WTC11 (cell line): ENCODE data around the gene KIAA1210. TPM values are rescaled to one million over a fixed set of nuclear protein-coding genes. Genes with fewer than 3 reads are reported as not detected.

Experiments
- ATAC-seq: fragments of 200-7000 bp; cut with Tn5 transposase; 2 replicates; pipeline ENCODE4 v1.10.0; 2021; ENCODE audit warnings: mild to moderate bottlenecking, moderate library complexity
- CTCF ChIA-PET: fragments of 300-600 bp; sonication (Branson Sonifier 250); formaldehyde crosslinking; loops from one replicate; lab custom pipeline; 2021; ENCODE audit warnings: antibody characterized with exemption; lab: Charles Lee
- POLR2A ChIA-PET: fragments of 350-600 bp; sonication (Branson Sonifier 250); formaldehyde crosslinking; loops from one replicate; lab custom pipeline; 2021; ENCODE audit warnings: antibody characterized with exemption; lab: Charles Lee
- DNase-seq: peaks from one replicate; pipeline ENCODE4 v3.0.0; 2021; ENCODE audit warnings: low spot score
- H3K27ac Mint-ChIP-seq: 2 replicates; pipeline ENCODE4 v1.8.0; 2021; ENCODE audit warnings: mixed read lengths
- H3K27me3 Mint-ChIP-seq: 2 replicates; pipeline ENCODE4 v1.8.0; 2021; ENCODE audit warnings: low read depth, mild to moderate bottlenecking, moderate library complexity, mixed read lengths
- H3K36me3 Mint-ChIP-seq: 2 replicates; pipeline ENCODE4 v1.8.0; 2021; ENCODE audit warnings: mixed read lengths
- H3K4me1 Mint-ChIP-seq: 2 replicates; pipeline ENCODE4 v1.8.0; 2022; ENCODE audit warnings: mixed read lengths
- H3K4me3 Mint-ChIP-seq: 2 replicates; pipeline ENCODE4 v1.8.0; 2021; ENCODE audit warnings: mild to moderate bottlenecking, moderate library complexity, mixed read lengths
- H3K9me3 Mint-ChIP-seq: 2 replicates; pipeline ENCODE4 v1.8.0; 2021; ENCODE audit warnings: mixed read lengths
- GRHL2 ChIP-seq: fragments of 250-450 bp; sonication (Bioruptor Pico); IDR thresholded peaks from 2 replicates; pipeline ENCODE4 v1.8.0; 2022; ENCODE audit warnings: mild to moderate bottlenecking, moderate library complexity; ENCODE audit not compliant: insufficient replicate concordance, severe bottlenecking
- HMGA2 ChIP-seq: fragments of 250-450 bp; sonication (Bioruptor Pico); IDR thresholded peaks from 2 replicates; pipeline ENCODE4 v1.4.0; 2021; ENCODE audit warnings: mild to moderate bottlenecking, moderate library complexity
- MXD4 ChIP-seq: fragments of 250-450 bp; sonication (Bioruptor Pico); IDR thresholded peaks from 2 replicates; pipeline ENCODE4 v1.8.0; 2021; ENCODE audit warnings: mild to moderate bottlenecking, moderate library complexity, borderline replicate concordance
- PRRX2 ChIP-seq: fragments of 250-450 bp; sonication (Bioruptor Pico); IDR thresholded peaks from 2 replicates; pipeline ENCODE4 v1.8.0; 2021; ENCODE audit warnings: mild to moderate bottlenecking
- total RNA-seq: library from RNA; stranded (reverse); gene quantifications from 3 replicates; pipeline ENCODE4 v1.2.3, GENCODE V29; 2021
- TF ChIP-seq, protein P1 (sequence below): sonication (generic); formaldehyde crosslinking; conservative IDR thresholded peaks from 2 replicates; pipeline ENCODE4 v1.8.1; 2023; ENCODE audit warnings: mild to moderate bottlenecking, low read depth, missing genetic modification reagents, moderate library complexity
- TF ChIP-seq, protein P2 (sequence below): sonication (generic); formaldehyde crosslinking; IDR thresholded peaks from 2 replicates; pipeline ENCODE4 v1.8.0; 2023; ENCODE audit warnings: mild to moderate bottlenecking, missing genetic modification reagents
- TF ChIP-seq, protein P3 (sequence below): sonication (generic); formaldehyde crosslinking; IDR thresholded peaks from 2 replicates; pipeline ENCODE4 v1.8.1; 2023; ENCODE audit warnings: mild to moderate bottlenecking, missing genetic modification reagents, moderate library complexity
- TF ChIP-seq, protein P4 (sequence below): sonication (generic); formaldehyde crosslinking; IDR thresholded peaks from 2 replicates; pipeline ENCODE4 v1.8.0; 2022; ENCODE audit warnings: mild to moderate bottlenecking, missing genetic modification reagents
- TF ChIP-seq, protein P5 (sequence below): sonication (generic); formaldehyde crosslinking; IDR thresholded peaks from 2 replicates; pipeline ENCODE4 v1.8.0; 2022; ENCODE audit warnings: mild to moderate bottlenecking, missing genetic modification reagents
- TF ChIP-seq, protein P6 (sequence below): fragments of 250-450 bp; sonication (Bioruptor Pico); conservative IDR thresholded peaks from 2 replicates; pipeline ENCODE4 v1.9.0; 2021; ENCODE audit warnings: mild to moderate bottlenecking

Gene KIAA1210
- total RNA-seq, 1 experiment from 2014 or later = not detected

DNA sequence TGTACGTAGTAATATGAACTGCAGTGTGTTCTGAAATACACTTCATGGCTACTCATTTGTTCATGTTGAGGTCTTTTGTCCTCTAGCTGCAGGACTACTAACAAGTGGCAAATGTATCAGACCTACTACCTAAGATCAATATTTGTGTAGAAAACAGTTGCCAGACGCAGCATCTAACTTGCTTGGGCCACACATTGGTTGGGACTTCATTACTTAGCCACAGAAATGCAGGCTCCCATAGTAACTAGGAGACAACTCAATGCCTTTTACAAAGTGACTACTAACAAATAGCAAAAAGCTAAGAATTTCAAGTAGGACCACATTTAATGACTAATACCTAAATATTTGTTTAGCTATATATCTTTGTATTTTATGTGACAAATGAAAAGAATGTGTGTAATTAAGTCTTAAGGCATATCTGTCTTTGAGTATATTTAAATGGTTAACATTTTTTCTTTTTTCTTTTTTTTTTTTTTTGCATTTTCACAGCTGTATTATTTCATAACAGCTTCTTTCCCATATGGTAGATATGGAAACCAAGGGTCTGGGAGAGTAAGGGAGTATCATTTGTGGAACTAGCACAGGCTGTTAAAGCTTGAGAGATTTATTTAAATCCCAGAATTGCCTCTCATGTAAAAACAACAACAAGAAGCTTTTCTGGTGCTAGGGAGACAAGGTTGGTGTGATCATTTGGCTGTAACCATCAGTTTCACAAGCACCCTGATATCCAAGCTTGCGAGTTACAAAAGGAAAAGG lies 52.2 kb downstream of the KIAA1210 start (continued):
- TF ChIP-seq, protein P1, sequence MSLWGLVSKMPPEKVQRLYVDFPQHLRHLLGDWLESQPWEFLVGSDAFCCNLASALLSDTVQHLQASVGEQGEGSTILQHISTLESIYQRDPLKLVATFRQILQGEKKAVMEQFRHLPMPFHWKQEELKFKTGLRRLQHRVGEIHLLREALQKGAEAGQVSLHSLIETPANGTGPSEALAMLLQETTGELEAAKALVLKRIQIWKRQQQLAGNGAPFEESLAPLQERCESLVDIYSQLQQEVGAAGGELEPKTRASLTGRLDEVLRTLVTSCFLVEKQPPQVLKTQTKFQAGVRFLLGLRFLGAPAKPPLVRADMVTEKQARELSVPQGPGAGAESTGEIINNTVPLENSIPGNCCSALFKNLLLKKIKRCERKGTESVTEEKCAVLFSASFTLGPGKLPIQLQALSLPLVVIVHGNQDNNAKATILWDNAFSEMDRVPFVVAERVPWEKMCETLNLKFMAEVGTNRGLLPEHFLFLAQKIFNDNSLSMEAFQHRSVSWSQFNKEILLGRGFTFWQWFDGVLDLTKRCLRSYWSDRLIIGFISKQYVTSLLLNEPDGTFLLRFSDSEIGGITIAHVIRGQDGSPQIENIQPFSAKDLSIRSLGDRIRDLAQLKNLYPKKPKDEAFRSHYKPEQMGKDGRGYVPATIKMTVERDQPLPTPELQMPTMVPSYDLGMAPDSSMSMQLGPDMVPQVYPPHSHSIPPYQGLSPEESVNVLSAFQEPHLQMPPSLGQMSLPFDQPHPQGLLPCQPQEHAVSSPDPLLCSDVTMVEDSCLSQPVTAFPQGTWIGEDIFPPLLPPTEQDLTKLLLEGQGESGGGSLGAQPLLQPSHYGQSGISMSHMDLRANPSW (CRISPR knock-in tag) = no peak
- TF ChIP-seq, protein P2, sequence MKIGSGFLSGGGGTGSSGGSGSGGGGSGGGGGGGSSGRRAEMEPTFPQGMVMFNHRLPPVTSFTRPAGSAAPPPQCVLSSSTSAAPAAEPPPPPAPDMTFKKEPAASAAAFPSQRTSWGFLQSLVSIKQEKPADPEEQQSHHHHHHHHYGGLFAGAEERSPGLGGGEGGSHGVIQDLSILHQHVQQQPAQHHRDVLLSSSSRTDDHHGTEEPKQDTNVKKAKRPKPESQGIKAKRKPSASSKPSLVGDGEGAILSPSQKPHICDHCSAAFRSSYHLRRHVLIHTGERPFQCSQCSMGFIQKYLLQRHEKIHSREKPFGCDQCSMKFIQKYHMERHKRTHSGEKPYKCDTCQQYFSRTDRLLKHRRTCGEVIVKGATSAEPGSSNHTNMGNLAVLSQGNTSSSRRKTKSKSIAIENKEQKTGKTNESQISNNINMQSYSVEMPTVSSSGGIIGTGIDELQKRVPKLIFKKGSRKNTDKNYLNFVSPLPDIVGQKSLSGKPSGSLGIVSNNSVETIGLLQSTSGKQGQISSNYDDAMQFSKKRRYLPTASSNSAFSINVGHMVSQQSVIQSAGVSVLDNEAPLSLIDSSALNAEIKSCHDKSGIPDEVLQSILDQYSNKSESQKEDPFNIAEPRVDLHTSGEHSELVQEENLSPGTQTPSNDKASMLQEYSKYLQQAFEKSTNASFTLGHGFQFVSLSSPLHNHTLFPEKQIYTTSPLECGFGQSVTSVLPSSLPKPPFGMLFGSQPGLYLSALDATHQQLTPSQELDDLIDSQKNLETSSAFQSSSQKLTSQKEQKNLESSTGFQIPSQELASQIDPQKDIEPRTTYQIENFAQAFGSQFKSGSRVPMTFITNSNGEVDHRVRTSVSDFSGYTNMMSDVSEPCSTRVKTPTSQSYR (CRISPR knock-in tag) = no peak
- TF ChIP-seq, protein P3, sequence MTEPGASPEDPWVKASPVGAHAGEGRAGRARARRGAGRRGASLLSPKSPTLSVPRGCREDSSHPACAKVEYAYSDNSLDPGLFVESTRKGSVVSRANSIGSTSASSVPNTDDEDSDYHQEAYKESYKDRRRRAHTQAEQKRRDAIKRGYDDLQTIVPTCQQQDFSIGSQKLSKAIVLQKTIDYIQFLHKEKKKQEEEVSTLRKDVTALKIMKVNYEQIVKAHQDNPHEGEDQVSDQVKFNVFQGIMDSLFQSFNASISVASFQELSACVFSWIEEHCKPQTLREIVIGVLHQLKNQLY (CRISPR knock-in tag) = no peak
- no peak for TF ChIP-seq PRRX2 (CRISPR knock-in tag)

DNA sequence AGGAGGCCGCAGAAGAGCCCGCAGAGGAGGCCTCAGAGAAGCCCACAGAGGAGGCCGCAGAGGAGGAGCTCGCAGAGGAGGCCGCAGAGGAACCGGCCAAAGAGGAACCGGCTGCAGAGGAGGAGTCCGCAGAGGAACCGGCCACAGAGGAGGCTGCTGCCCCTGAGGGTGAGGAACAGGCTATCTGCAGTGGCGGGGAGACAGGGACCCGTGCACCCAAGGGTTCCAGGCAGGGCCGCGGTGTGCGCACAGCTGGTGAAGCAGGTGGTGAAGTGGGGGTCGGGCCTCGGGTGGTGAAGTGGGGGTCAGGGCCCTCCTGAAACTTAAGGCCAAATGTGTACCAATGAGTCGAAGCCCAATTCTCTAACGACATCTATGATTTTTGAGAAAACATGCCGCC lies 53.7 kb downstream of the KIAA1210 start:
- H3K4me1 Mint-ChIP-seq = no peaks in the 10 kb centered on the region
- no peak overlapping the region for H3K4me3 Mint-ChIP-seq
- H3K36me3 Mint-ChIP-seq = no peaks in the 10 kb centered on the region
- CTCF ChIA-PET = no interaction called here
- ATAC-seq = no peak
- no peak for TF ChIP-seq MXD4 (CRISPR knock-in tag)
- TF ChIP-seq, protein P4, sequence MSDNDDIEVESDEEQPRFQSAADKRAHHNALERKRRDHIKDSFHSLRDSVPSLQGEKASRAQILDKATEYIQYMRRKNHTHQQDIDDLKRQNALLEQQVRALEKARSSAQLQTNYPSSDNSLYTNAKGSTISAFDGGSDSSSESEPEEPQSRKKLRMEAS (CRISPR knock-in tag) = no peak
- TF ChIP-seq, protein P5, sequence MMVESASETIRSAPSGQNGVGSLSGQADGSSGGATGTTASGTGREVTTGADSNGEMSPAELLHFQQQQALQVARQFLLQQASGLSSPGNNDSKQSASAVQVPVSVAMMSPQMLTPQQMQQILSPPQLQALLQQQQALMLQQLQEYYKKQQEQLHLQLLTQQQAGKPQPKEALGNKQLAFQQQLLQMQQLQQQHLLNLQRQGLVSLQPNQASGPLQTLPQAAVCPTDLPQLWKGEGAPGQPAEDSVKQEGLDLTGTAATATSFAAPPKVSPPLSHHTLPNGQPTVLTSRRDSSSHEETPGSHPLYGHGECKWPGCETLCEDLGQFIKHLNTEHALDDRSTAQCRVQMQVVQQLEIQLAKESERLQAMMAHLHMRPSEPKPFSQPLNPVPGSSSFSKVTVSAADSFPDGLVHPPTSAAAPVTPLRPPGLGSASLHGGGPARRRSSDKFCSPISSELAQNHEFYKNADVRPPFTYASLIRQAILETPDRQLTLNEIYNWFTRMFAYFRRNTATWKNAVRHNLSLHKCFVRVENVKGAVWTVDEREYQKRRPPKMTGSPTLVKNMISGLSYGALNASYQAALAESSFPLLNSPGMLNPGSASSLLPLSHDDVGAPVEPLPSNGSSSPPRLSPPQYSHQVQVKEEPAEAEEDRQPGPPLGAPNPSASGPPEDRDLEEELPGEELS (CRISPR knock-in tag) = no peak
- no peak for TF ChIP-seq HMGA2
- TF ChIP-seq, protein P6, sequence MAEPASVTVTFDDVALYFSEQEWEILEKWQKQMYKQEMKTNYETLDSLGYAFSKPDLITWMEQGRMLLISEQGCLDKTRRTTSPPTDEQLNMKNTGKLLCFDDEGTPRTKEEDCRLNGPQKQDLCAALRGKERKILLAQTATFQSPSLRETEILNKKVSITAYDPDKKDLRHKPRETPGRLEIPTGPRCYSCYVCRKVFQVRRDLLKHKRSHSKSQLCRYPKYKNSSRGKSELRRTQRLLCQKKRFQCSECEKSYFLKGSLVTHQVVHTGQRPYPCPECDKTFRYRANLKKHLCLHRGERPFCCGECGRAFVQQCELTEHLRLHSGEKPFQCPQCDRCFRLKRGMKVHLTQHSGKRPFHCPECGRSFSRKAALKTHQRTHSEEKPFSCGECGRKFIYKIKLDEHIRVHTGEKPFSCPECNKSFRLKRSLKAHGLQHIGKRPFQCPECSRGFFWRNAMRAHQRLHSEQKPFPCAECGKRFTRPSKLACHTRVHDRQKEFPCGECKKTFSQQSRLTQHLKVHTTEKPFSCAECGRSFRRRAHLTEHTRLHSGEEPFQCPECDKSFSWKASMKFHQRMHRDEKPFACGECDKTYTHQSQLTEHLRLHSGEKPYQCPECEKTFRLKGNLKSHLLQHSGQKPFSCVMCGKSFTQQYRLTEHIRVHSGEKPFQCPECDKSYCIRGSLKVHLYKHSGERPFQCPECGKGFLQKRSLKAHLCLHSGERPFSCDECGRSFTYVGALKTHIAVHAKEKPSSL (CRISPR knock-in tag) = no peak
- no peak for TF ChIP-seq GRHL2
- TF ChIP-seq, all 79 proteins: peak for 0
- H3K27me3 Mint-ChIP-seq = peaks cover 4% of the 10 kb centered on the region; the same call in 1 of the 2 replicates
- no peak for DNase-seq
- H3K27ac Mint-ChIP-seq = no peak overlapping the region
- POLR2A ChIA-PET = no interaction called here
- H3K9me3 Mint-ChIP-seq = no peaks in the 10 kb centered on the region
